GM19025 (cell line): Measurements from ENCODE around the gene SLC39A12.
"Not testable (repeated sequence)": the region's sequence is repeated elsewhere in the genome, so short reads cannot be mapped to it uniquely, and the experiment has no call there.

ENCODE experiments used
- ATAC-seq: cut with Tn5 transposase; IDR thresholded peaks from one replicate; pipeline ENCODE4 v1.9.1; 2021; ENCODE audit warnings: mild to moderate bottlenecking, low read depth, moderate library complexity; ENCODE audit not compliant: unreplicated experiment

Gene SLC39A12

DNA sequence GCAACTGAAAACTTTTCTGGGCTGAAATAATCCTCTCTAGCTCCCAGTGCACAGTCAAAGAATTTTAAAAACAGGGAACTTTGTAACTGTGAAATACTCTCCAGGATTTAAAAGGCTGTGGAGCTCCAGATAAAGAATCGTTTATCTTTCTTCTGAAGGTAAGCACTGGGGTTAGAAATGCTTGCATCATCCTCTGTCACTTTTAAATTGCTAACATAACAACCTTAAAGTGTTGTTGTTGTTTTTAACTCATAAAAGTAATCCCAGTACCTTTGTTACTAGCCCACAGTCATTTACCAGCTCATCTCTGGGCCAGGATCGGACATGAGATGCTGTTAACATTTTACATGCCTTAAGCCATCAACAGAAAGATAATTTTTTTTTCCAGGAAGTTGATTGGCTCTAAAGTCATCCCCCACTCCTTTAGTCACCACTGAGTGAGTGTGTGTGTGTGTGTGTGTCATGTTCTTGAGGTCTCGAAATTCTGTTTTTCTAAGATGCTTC, at the start of gene SLC39A12:
TSS of gene SLC39A12 (plus strand) at position 51 of the 504 bp plus-strand sequence. CDS start 1,359 bp downstream, outside the sequence.
- no peak for ATAC-seq

DNA sequence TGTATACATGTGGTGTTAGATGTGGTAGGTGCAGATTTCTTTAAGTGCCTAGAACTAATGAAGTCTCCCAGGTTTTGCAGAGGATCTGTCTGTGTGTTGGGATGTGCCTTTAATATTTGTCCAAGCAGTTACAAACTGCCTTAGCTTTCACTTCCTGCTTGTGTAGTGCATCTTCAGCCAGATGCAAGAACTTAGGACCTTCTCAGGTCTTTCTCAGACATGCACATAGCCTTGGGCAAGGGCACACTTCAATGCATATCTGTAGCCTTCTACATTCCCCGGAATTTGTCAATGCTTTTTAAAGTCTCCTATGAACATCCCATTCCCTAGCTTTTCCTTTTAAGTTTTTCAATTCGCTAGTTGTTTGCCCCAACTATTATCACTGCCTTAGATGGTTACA, 47.2 kb upstream of the SLC39A12 start:
- no peak for ATAC-seq

GRCh38 chr10:17905491-17905890, 46.2 kb upstream of the SLC39A12 start:
- no peak for ATAC-seq

- no peak for ATAC-seq
Measured at GRCh38 chr10:17906002-17906401, 45.7 kb upstream of the SLC39A12 start.

DNA sequence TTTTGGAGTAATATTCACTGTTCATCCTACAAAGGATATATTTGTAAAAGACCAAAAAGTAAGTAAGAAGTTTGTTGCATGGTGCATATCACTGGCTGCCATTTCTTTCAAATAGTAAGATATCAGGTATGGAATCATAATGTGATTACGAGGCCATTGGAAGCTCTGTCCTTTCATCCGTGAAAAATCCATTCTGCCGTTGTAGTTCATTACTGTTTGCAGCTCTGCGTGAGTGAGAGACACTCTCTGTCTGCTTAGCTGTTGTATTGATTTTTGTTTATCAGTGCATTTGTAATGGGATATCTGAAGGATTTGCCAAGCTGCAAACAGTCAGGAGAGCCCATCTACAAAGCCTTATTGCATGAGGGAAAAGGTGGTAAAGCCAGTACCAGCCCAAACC, 44.1 kb upstream of the SLC39A12 start:
- ATAC-seq, result no peak

- no peak for ATAC-seq
Measured at GRCh38 chr10:17910125-17910789, 41.5 kb upstream of the SLC39A12 start.

- no peak for ATAC-seq
Measured at GRCh38 chr10:17912754-17913153, 39.0 kb upstream of the SLC39A12 start.

GRCh38 chr10:17913604-17914003, 38.1 kb upstream of the SLC39A12 start:
- ATAC-seq, result no peak

GRCh38 chr10:17914169-17915045, 37.3 kb upstream of the SLC39A12 start:
- ATAC-seq, result no peak

DNA sequence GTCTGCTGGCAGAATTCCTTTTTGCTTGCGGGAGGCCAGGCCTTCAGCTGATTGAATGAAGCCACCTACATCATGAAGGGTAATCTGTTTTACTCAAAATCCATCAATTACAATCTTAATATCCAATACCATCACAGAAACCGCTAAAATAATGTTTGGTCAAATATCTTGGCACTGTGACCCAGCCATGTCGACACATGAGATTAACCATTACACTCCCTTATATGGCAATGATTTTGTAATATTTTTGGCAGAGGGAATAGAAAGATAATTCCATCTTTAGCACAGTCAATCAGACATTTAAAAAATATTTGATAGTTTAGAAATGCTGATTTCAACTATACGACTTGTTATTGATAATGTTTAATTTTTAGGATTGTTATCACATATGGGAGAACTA, 36.5 kb upstream of the SLC39A12 start:
- ATAC-seq, result no peak

- ATAC-seq, result no peak
Measured at GRCh38 chr10:17918187-17918903, 33.4 kb upstream of the SLC39A12 start.

- ATAC-seq, result no peak
Measured at GRCh38 chr10:17921378-17921777, 30.3 kb upstream of the SLC39A12 start.

- no peak for ATAC-seq
Measured at GRCh38 chr10:17923728-17924127, 28.0 kb upstream of the SLC39A12 start.

GRCh38 chr10:17943033-17943745, 8.5 kb upstream of the SLC39A12 start:
- no peak for ATAC-seq

DNA sequence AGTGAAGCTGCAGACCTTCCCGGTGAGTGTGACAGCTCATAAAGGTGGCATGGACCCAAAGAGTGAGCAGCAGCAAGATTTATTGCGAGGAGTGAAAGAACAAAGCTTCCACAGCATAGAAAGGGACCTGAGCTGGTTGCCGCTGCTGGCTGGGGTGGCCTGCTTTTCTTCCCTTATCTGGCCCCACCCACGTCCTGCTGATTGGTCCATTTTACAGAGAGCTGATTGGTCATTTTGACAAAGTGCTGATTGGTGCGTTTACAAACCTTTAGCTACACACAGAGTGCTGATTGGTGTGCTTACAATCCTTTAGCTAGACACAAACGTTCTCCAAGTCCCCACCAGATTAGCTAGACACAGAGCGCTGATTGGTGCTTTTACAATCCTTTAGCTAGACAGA, 1.4 kb upstream of the SLC39A12 start:
- ATAC-seq, result not testable (repeated sequence)

GRCh38 chr10:17950726-17951125, 992 bp upstream of the SLC39A12 start:
- no peak for ATAC-seq

GRCh38 chr10:17954372-17954771, 2.7 kb downstream of the SLC39A12 start:
- not testable (repeated sequence) for ATAC-seq

DNA sequence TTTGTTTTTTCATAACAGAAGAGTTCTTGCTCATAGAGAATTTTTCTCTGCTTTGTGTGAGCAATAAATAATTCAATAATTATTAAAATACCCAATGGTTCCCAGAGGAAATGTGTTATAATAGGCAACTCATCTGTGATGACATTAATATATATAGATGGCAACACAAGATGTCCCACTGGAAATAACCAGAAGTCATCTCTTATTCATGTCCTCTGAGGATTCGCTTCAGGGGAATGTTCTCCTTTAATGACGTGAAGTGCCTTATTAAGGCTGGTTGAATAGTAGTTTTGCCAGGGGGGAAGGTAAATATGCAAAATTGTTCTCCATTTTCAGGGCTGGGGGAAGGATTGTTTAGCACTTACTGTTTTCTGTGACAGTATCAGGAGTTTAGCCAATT, 3.1 kb downstream of the SLC39A12 start:
- ATAC-seq, result no peak

DNA sequence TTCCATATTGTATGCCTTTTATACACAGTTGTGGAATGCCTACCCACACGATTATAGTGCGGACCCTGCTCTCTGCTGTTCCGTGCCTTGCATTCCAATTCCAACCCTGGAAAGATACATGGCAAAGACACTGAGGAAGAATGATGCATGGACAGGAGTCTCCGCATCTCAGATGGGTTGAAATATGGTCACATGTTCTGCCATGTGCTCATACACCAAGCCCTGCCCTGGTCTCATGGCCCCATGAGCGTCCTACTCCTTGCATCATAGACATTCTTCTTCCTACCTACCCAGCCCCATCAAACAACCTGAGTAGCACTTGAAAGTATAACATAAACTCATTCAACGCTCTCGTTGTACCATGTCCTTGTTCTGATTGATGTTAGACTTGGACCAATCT, 6.3 kb downstream of the SLC39A12 start:
- no peak for ATAC-seq

DNA sequence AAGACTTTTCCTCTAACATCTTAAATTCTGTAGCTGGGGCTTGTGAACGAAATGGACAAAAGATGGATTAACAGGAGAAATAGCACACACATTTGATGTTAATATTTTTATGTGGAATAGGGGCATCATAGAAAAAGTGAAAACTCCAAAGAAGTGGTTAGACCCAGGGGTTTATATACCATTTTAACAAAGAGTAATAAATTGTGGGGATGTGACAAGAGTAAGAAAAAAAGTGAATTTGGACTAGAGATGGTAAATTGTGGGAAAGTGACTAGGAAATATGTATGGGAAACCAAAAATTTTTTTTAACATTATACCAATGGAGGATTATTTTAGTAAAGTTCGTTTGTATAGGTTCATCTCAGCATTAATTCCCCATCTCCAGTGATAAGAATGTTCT, 8.2 kb downstream of the SLC39A12 start:
- no peak for ATAC-seq
